ENCODE data around the gene SLC25A48.
A peak's percentile ranks its signal among the peaks of the same experiment; 100 is the strongest.

SLC25A48 gene

GRCh38 chr5:135921388-135921787 lies 86.9 kb downstream of the SLC25A48 start:
- no peak for DNase-seq (ENCODE audit: low read depth)

- no peak for DNase-seq (ENCODE audit: low read depth)
These were observed 95.8 kb downstream of the SLC25A48 start for GRCh38 chr5:135930029-135930948.

GRCh38 chr5:135930949-135931295 lies 96.5 kb downstream of the SLC25A48 start:
- no peak for DNase-seq (ENCODE audit: low read depth)

GRCh38 chr5:135934939-135935338 lies 100.5 kb downstream of the SLC25A48 start:
- DNase-seq (ENCODE audit: low read depth): peak; percentile 8

- no peak for DNase-seq (ENCODE audit: low read depth)
These were observed 102.9 kb downstream of the SLC25A48 start for GRCh38 chr5:135937245-135937911.
